NCI-H2029 treated with DMSO at 0.1 percent for 48 hours (cell line): ENCODE measurements around the gene OR7G1.
A peak's percentile ranks its signal among the peaks of the same experiment; 100 is the strongest.
"Not testable (repeated sequence)": the region's sequence is repeated elsewhere in the genome, so short reads cannot be mapped to it uniquely, and the experiment has no call there.

ENCODE experiments used
- DNase-seq: peaks from one replicate; lab custom pipeline; 2025; lab: John Stamatoyannopoulos, UW

The OR7G1 gene

GRCh38 chr19:9076901-9077300, 38.7 kb downstream of the OR7G1 start:
- no peak for DNase-seq

- peak; percentile 54 for DNase-seq
Observed at GRCh38 chr19:9075064-9075949, 40.3 kb downstream of the OR7G1 start.

GRCh38 chr19:9073806-9074205, 41.8 kb downstream of the OR7G1 start:
- DNase-seq: no peak

- DNase-seq: not testable (repeated sequence)
Observed at GRCh38 chr19:9071720-9072119, 43.8 kb downstream of the OR7G1 start.

- peak; percentile 34 for DNase-seq
Observed at GRCh38 chr19:9070066-9070465, 45.5 kb downstream of the OR7G1 start.

- DNase-seq: no peak
Observed at GRCh38 chr19:9065457-9066014, 50.0 kb downstream of the OR7G1 start.
